ENCODE data around the gene MSL3.

MSL3 gene

DNA sequence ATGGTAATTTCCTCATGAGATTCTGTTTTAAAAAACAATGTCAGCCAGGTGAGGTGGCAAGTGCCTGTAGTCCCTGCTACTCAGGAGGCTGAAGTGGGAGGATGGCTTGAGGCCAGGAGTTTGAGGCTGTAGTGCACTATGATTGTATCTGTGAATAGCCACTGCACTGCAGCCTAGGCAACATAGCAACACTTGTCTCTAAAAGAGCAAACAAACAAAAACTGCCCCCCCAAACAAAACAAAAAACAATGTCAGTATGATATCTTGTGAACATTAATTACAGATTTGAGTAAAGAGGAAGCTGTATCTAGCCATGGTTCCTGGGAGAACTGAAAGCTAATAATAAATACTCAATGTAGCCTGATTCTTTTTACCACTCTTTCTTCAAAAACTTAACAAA lies 6.8 kb upstream of the MSL3 start:
- TF ChIP-seq, protein P1, sequence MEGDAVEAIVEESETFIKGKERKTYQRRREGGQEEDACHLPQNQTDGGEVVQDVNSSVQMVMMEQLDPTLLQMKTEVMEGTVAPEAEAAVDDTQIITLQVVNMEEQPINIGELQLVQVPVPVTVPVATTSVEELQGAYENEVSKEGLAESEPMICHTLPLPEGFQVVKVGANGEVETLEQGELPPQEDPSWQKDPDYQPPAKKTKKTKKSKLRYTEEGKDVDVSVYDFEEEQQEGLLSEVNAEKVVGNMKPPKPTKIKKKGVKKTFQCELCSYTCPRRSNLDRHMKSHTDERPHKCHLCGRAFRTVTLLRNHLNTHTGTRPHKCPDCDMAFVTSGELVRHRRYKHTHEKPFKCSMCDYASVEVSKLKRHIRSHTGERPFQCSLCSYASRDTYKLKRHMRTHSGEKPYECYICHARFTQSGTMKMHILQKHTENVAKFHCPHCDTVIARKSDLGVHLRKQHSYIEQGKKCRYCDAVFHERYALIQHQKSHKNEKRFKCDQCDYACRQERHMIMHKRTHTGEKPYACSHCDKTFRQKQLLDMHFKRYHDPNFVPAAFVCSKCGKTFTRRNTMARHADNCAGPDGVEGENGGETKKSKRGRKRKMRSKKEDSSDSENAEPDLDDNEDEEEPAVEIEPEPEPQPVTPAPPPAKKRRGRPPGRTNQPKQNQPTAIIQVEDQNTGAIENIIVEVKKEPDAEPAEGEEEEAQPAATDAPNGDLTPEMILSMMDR (IDR thresholded peaks at IDR 0.05; ENCODE audit: control insufficient read depth, insufficient read depth, low read depth, low read length, missing control alignments), result no peak
- no peak overlapping the region for H3K4me3 ChIP-seq (ENCODE audit: control insufficient read depth, low read depth, low read length)
- DNase-seq (ENCODE audit: low read depth), result no peak

DNA sequence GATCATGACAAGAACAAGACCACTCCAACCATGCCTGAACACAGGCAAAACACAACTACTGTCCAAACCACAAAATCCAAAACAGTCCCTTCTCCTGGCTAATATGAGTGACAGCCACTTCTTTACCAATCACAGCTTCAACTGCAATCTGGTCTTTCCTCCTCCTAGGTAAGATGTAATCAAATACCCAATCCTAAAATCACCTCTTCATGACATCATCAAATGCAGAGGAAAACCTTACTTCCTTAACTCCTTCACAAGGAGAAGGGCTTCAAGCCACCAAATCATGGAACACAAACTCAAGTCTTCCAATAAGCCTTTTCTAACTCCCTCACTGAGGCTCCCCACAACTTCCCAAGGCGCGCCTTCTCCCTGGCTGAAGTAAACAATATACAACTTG lies 4.4 kb upstream of the MSL3 start:
- no peak for DNase-seq (ENCODE audit: low read depth)
- H3K4me3 ChIP-seq (ENCODE audit: control insufficient read depth, low read depth, low read length), result no peak overlapping the region
- TF ChIP-seq, protein P1 (IDR thresholded peaks at IDR 0.05; ENCODE audit: control insufficient read depth, insufficient read depth, low read depth, low read length, missing control alignments), result no peak

DNA sequence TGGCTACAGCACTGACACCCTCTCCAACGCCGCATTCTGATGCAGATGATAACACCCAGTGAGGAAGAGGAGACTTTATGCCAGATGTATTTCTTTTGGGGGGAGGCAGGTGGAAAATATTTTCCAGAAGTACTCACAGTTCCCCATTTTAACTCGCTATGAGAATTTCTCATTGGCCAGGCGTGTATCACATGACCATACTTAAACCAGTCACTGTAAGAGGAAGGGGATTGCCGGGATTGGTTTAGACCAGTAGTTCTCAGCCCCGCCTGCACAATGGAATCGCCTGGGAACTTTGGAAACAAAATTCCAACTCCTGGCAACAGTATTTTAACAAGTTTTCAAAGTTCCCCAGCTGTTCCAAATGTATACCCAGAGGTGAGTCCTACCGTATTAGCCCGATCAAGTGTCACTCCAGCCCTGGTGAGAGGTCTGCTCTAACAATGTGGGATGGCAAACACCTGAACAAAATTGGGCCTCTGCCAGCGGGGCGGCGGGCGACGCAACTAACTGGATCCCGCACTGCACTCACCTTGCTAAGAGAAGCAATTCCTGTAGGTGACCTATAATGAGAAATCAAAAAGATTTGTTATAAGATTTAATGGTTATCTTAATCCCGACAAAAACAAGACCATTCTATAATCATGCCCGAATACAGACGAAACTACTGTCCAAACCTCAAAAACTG lies 2.9 kb upstream of the MSL3 start:
- H3K4me3 ChIP-seq (ENCODE audit: control insufficient read depth, low read depth, low read length), result no peak overlapping the region
- no peak for DNase-seq (ENCODE audit: low read depth)
- TF ChIP-seq, protein P1 (IDR thresholded peaks at IDR 0.05; ENCODE audit: control insufficient read depth, insufficient read depth, low read depth, low read length, missing control alignments), result no peak

DNA sequence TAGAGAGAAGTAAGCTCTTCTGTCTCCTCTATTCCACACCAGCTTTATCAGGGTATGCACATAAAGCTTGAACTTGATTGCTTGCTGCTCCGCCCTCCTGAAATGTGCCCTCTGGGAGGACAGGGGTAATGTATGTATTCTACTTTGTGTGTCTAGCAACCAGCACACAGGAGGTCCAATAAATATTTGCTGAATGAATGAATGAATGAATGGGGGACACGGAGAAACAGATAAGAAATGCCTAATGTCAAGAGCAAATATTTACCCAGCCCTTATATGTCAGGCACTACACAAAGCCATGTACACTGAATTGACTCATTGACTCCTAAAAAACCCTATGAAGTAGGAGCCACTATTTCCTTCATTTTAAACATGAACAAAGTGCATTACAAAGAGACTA lies 2.3 kb upstream of the MSL3 start:
- TF ChIP-seq, protein P1 (IDR thresholded peaks at IDR 0.05; ENCODE audit: control insufficient read depth, insufficient read depth, low read depth, low read length, missing control alignments), result no peak
- DNase-seq (ENCODE audit: low read depth), result no peak
- H3K4me3 ChIP-seq (ENCODE audit: control insufficient read depth, low read depth, low read length), result no peak overlapping the region

DNA sequence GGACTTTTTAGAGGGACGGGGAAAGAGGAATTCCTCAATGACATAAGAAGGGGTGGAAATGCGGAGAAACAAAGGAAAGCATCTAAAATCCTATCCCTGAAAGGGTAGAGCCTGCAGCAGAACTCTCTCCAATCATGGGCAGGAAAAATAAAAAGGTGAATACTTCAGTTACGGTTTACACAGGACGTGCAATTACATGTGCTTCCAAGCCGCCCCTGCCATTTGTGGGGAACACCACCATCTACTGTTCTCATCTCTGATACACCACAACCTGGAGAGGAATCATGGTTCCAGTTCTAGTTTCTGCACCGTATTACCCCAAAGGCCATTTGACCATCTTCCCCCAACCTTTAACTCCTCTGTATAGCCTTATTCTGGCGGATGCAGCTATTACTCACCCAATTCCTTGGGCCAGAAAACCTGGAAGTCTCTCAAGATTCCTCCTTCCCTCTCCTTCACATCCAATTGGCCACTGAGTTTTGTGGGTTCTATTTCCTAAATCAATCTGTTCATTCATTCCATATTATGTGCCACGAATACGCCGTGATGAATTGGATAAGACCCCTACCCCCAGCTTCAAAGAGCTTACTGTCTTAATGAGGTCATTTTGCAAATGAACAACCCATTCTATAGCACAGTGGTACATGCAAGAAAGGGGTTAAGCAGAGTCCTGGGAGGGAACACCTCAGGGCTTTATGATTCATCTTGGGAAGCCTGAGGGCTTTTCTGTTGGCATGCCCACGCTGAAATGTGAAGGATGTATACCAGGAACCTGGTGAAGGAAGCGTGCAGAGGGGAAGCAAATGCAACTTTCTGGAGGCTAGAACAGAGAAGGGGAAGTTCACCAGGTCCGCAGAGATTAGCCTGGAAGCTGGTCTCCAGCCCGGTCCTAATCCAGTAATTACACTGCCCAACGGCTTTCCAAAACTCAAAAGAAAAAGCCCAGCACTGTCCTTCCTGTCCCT lies 1.4 kb upstream of the MSL3 start:
- no peak for DNase-seq (ENCODE audit: low read depth)
- TF ChIP-seq, protein P1 (IDR thresholded peaks at IDR 0.05; ENCODE audit: control insufficient read depth, insufficient read depth, low read depth, low read length, missing control alignments), result no peak

DNA sequence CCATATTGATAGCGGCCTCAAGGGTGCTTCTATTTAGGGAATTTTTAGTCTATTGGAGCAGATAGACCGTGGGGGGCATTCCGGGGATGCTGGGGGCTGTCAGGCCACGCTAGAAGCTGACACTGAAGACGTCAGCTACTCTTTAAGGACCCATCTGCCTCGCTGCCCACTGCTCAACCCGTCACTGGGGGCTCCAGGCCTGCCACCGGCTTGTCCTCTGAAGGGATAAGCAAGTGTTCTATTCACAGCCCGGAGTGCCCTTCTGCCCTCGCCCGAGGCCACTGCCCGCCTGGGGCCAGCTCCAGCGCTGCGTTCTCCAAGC lies 679 bp upstream of the MSL3 start:
- TF ChIP-seq, protein P1 (IDR thresholded peaks at IDR 0.05; ENCODE audit: control insufficient read depth, insufficient read depth, low read depth, low read length, missing control alignments), result no peak
- DNase-seq (ENCODE audit: low read depth), result no peak
- H3K4me3 ChIP-seq (ENCODE audit: control insufficient read depth, low read depth, low read length), result peak overlapping the region; percentile 36

More for the DNA sequence above, 1.4 kb upstream of the MSL3 start:
- no peak overlapping the region for H3K4me3 ChIP-seq (ENCODE audit: control insufficient read depth, low read depth, low read length)
